T-helper 1 cell treated with Interleukin-12 subunit alpha and Interleukin-12 subunit beta and Interleukin-4 antibody, amounts not matched to agents 30 μg/mL and 1 μg/mL, for 36 hours (primary cell): ENCODE data around the gene CHCHD6.

Experiments
- H3K27ac Mint-ChIP-seq: one replicate; pipeline ENCODE4 v1.8.0; 2021; ENCODE audit warnings: mild to moderate bottlenecking, mixed read lengths
- H3K27me3 Mint-ChIP-seq: one replicate; pipeline ENCODE4 v1.8.0; 2021; ENCODE audit warnings: low read depth, mixed read lengths
- H3K36me3 Mint-ChIP-seq: one replicate; pipeline ENCODE4 v1.8.0; 2021; ENCODE audit warnings: low read depth, mixed read lengths
- H3K4me1 Mint-ChIP-seq: one replicate; pipeline ENCODE4 v1.8.0; 2021; ENCODE audit warnings: low read depth, mixed read lengths
- H3K4me3 Mint-ChIP-seq: one replicate; pipeline ENCODE4 v1.8.0; 2021; ENCODE audit warnings: mild to moderate bottlenecking, moderate library complexity, mixed read lengths
- H3K9me3 Mint-ChIP-seq: one replicate; pipeline ENCODE4 v1.8.0; 2021; ENCODE audit warnings: mixed read lengths

The CHCHD6 gene

DNA sequence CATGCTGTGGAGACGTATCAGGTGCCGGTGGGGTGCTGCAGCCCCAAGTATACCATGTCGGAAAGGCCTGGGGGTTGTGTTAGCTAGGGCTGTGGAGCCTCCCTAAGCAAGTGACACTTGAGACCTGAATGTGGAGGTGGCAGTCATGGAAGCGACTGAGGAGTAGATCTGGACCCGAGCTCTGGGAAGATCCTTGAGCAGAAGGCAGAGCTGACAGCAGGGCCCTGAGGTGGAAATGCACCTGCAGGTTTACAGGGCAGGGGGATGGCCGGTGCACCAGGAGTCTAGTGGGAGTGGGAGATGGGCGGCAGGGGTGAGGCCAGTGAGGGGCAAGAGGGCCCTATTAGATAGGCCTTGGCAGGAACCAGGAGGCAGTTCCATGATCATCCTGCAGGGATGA is 187.1 kb downstream of the CHCHD6 start:
- H3K4me1 Mint-ChIP-seq, result peaks cover 5% of the 10 kb centered on the region
- no peaks in the 10 kb centered on the region for H3K9me3 Mint-ChIP-seq
- H3K27ac Mint-ChIP-seq, result no peak overlapping the region
- peaks cover 1% of the 10 kb centered on the region for H3K27me3 Mint-ChIP-seq
- H3K36me3 Mint-ChIP-seq, result no peaks in the 10 kb centered on the region
- H3K4me3 Mint-ChIP-seq, result no peak overlapping the region

DNA sequence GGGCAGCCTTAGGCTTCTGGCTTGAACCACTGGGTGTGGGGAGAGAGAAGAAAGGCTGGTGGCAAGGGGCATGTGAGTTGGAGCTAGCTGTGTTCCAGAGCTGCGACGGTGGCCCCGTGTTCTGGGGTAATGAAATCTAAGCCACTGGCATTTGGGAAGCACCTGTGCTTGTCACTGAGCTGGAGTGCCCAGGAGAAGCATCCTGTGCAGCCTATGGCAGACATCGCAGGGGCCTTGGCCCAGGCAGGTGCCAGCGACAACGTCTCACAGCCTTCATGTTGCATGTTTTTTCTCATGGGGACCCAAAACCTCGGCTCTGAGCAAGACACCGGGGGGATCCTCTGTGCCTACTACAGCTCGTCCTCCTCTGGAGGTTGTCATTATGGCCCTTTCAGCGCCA is 187.8 kb downstream of the CHCHD6 start:
- Mint-ChIP-seq H3K9me3 (no peaks in the 10 kb centered on the region), H3K4me3 (no peak overlapping the region), H3K27me3 (peaks cover 7% of the 10 kb centered on the region), H3K36me3 (no peaks in the 10 kb centered on the region), H3K4me1 (peaks cover 5% of the 10 kb centered on the region), H3K27ac (no peak overlapping the region)

DNA sequence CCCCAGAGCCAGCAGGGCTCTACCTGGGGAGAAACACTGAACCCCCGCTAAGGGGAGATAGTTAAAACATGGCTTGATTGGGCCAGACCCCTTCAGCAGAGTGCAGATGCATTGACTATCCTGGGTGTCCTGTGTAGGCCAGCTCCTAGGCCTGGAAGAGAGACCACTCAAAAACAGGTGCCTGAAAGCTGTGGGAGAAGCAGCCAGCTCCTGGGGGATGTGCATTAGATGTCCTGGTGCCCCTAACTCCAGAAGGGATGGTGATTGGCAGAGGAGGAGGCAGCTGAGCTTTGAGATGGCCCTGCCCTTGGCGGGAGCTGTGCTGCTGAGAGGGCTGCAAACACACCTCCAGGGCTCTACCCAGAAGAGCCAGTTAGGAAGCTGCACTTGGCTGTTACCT is 189.6 kb downstream of the CHCHD6 start:
- H3K4me1 Mint-ChIP-seq, result no peaks in the 10 kb centered on the region
- no peaks in the 10 kb centered on the region for H3K9me3 Mint-ChIP-seq
- H3K27ac Mint-ChIP-seq, result no peak overlapping the region
- H3K27me3 Mint-ChIP-seq, result peaks cover 7% of the 10 kb centered on the region
- H3K4me3 Mint-ChIP-seq, result no peak overlapping the region
- H3K36me3 Mint-ChIP-seq, result no peaks in the 10 kb centered on the region

DNA sequence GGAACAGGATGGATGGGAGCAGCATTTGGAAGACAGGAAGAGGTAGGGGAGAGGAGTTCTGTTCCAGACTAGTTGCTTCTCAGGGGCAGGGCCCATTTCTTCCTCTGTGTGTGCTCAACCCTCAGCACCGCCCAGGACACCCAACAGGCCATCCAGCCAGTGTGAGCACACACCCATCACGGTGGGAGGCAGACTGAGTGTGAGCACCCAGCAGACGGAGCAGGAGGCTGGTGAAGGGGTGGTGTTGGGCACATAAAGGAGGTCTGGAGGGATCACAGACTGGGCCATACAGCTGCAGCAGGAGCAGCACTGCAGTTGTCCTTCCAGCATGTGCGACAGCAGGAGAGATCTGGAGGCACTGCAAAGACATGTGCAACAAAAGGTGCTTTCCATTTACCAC is 190.4 kb downstream of the CHCHD6 start:
- no peak overlapping the region for H3K4me3 Mint-ChIP-seq
- no peaks in the 10 kb centered on the region for H3K36me3 Mint-ChIP-seq
- H3K27ac Mint-ChIP-seq, result no peak overlapping the region
- H3K27me3 Mint-ChIP-seq, result peaks cover 7% of the 10 kb centered on the region
- H3K4me1 Mint-ChIP-seq, result no peaks in the 10 kb centered on the region
- no peaks in the 10 kb centered on the region for H3K9me3 Mint-ChIP-seq

DNA sequence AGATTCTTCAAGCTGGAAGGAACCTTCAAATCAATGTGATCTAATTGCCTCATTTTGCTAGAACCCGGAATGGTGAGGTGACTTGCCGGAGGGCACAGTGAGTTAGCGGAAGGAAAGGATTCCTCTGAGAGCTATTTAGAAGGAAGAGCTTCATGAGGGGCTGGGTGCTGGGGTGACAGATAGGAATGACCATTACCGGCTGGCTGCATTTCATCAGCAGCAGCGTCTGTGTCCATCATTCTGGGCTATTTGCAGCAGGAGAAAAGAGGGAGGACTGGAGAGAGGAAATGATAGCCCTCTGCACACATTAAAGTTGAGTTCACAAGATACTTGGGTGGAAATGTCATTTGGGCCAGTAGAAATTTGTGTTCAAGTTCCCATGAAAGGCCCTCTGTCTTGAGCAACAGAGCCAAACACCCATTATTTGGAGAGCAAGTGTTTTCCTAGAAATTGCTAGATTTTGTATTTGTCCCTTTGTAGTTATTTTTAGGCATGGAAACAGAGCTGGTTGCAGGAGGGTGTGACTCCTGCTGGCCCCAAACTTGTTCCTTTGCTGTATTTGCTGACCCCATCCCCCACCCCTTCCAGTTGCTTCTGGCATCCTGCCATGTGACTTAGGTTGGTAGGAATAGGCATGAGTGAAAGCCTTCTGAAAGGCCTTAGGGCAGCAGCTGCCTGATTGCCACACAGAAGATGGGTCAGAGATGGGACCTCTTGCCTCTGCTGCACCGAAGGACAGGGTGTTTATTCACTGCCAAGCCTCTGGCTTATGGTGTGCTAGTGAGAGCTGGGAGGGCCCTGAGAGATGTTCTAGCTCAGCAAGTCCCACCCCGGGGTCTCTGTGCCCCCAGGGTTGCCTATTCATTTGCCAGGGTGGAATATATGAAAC is 191.4 kb downstream of the CHCHD6 start:
- H3K27me3 Mint-ChIP-seq, result peaks cover 11% of the 10 kb centered on the region

DNA sequence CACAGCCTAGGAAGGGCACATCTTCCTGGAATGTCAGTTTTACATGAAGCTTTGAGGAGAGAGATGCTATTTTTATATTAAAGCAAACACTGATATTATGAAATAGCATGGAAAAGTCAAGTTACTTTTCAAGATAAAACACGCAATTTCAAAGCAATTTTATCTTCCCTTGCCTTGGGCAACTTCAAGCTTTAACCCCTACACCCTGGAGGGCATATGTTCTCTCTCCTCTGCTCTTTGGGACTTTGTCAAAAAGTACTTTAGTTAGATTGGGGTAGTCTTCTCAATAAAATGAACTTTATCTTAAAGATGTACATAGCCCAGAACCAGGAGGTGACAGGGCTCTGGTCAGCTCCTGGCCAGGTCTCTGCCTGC is 192.0 kb downstream of the CHCHD6 start:
- H3K9me3 Mint-ChIP-seq, result no peaks in the 10 kb centered on the region
- no peak overlapping the region for H3K27ac Mint-ChIP-seq
- H3K36me3 Mint-ChIP-seq, result no peaks in the 10 kb centered on the region
- H3K27me3 Mint-ChIP-seq, result peaks cover 11% of the 10 kb centered on the region
- no peaks in the 10 kb centered on the region for H3K4me1 Mint-ChIP-seq
- no peak overlapping the region for H3K4me3 Mint-ChIP-seq

More for the DNA sequence above, 191.4 kb downstream of the CHCHD6 start:
- Mint-ChIP-seq H3K27ac (no peak overlapping the region), H3K36me3 (no peaks in the 10 kb centered on the region), H3K4me3 (no peak overlapping the region), H3K4me1 (no peaks in the 10 kb centered on the region), H3K9me3 (no peaks in the 10 kb centered on the region)

DNA sequence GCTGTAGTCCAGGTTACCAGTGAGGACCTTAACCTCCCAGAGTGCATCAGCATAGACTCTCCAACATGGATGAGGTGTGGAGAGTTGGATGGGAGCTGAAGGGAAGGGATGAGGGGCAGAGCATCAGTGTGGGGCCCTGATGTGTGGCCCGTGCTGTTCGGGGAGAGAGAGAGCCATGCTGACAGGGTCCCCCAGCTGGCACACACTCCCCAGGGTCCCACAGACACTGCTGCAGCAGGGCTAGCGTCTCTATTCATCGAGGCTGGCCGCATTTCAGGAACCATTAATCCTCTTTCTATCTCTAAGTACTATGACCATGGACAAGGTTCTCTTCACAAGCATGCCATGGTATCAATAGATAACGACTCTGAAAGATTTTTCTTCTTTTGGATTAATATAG is 192.9 kb downstream of the CHCHD6 start:
- no peaks in the 10 kb centered on the region for H3K4me1 Mint-ChIP-seq
- H3K27me3 Mint-ChIP-seq, result peaks cover 11% of the 10 kb centered on the region
- H3K9me3 Mint-ChIP-seq, result no peaks in the 10 kb centered on the region
- no peak overlapping the region for H3K4me3 Mint-ChIP-seq
- H3K27ac Mint-ChIP-seq, result no peak overlapping the region
- H3K36me3 Mint-ChIP-seq, result no peaks in the 10 kb centered on the region

DNA sequence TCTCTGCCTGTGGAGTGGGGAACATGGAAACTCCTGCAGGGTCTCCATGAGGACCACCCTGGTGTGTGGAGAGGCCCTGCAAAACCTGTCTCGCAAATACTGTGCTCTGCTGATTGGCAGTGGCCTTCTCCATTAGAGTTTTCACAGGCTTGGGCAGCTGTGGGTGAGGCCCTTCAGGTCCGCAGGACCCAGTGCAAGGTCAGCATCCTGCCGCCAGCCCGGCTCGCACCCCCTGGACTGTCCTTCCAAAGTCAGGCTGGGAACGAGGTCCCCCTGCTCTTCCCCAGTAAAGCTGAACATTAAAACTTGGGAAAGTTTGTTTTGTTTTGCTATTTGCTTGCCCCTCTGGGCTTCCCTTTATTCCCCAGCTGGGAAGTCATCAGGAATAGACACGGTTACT is 193.9 kb downstream of the CHCHD6 start:
- Mint-ChIP-seq H3K4me1 (no peaks in the 10 kb centered on the region), H3K27me3 (peaks cover 11% of the 10 kb centered on the region), H3K36me3 (no peaks in the 10 kb centered on the region), H3K4me3 (no peak overlapping the region), H3K27ac (no peak overlapping the region), H3K9me3 (no peaks in the 10 kb centered on the region)

DNA sequence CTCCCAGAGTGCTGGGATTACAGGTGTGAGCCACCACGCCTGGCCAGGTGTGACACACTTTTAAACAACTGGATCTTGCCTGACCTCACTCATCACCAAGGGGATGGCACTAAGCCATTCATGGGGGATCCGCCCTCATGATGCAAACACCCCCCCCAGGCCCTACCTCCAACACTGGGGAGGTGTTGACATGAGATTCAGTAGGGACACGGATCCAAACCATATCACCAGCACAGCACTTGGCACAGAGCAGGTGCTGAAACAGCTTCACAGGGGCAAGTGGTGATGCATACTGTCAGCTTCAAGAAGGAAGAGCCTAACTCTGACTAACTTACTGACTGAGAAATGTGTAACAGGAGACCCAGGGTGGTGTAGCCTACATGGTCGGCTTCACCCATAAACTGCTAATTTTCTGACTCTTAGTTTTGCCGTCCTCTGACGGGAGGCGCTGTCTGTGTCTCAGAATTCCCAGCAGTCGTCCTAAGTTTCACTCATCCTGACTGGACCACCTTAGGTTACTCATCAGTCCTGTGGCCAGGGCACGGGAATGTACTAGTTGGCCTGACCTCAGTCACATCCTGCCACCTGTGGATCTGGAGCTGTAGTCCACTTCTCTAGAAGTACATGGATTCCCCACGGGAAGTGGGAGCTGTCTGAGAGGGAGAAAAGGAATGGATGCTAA is 197.0 kb downstream of the CHCHD6 start:
- Mint-ChIP-seq H3K36me3 (no peaks in the 10 kb centered on the region), H3K4me1 (no peaks in the 10 kb centered on the region), H3K4me3 (no peak overlapping the region), H3K27ac (no peak overlapping the region), H3K9me3 (no peaks in the 10 kb centered on the region), H3K27me3 (peaks cover 11% of the 10 kb centered on the region)

DNA sequence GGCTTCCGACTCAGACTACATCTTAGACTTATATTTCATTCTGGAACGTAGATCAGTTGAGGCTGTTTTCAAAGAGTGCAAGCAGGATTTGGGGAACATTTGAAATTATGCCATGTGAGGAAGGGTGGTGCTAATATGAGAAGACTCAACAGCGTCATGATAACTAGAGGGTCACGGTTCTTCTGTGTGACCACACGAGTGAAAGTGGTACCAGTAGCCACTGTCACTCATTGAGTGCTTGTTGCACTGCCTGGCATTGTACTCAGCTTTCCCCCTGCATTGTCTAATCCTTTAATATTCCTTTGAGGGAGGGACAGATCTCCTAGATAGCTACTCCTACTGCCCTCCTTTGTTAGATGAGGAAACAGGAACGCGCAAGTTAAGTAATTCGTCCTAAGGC is 197.6 kb downstream of the CHCHD6 start:
- Mint-ChIP-seq H3K36me3 (no peaks in the 10 kb centered on the region), H3K27ac (no peak overlapping the region), H3K27me3 (peaks cover 8% of the 10 kb centered on the region), H3K9me3 (no peaks in the 10 kb centered on the region), H3K4me3 (no peak overlapping the region), H3K4me1 (no peaks in the 10 kb centered on the region)

DNA sequence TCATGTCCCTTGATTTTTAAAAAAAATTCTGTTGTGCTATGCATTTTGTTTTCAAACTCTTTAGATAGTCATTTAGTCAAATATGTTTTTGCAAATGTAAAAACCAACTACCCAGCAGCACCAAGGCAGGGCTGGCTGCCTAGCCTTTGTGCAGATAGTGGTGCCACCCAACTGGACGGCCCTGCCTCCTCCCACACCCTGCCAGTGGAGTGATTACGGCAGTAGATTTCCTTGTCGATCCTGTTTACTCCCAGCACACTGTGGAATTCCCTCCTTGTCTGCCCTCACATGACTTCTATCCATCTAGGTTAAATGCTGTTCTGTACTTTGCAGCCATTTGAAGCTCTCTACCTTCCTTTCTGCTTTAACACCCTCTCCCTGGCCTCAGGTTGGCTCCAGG is 199.5 kb downstream of the CHCHD6 start:
- no peak overlapping the region for H3K4me3 Mint-ChIP-seq
- no peaks in the 10 kb centered on the region for H3K36me3 Mint-ChIP-seq
- H3K27me3 Mint-ChIP-seq, result peaks cover 12% of the 10 kb centered on the region
- peaks cover under 1% of the 10 kb centered on the region for H3K4me1 Mint-ChIP-seq
- no peaks in the 10 kb centered on the region for H3K9me3 Mint-ChIP-seq
- no peak overlapping the region for H3K27ac Mint-ChIP-seq

DNA sequence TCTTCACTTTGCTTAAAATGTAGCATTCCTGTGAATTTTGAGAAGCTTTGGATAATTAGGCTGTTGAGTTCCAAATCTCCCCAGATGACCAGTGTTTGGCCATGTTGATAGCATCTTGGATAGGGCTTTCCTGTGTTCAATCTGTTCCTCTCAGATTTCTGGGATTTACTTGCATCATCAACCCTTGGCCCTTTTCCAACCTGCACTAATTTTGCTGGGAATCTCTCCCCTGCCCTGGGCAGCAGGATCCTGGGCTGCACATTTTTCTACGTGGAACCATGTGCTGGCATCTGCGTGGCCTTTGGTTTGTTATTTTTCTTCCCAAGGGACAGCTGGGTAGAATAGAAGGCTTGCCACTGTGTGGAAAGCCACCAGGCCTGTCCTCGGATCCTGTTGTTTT is 203.5 kb downstream of the CHCHD6 start:
- Mint-ChIP-seq H3K27ac (no peak overlapping the region), H3K4me1 (peaks cover 35% of the 10 kb centered on the region), H3K36me3 (peaks cover 14% of the 10 kb centered on the region), H3K9me3 (no peaks in the 10 kb centered on the region), H3K27me3 (peaks cover 8% of the 10 kb centered on the region), H3K4me3 (no peak overlapping the region)

DNA sequence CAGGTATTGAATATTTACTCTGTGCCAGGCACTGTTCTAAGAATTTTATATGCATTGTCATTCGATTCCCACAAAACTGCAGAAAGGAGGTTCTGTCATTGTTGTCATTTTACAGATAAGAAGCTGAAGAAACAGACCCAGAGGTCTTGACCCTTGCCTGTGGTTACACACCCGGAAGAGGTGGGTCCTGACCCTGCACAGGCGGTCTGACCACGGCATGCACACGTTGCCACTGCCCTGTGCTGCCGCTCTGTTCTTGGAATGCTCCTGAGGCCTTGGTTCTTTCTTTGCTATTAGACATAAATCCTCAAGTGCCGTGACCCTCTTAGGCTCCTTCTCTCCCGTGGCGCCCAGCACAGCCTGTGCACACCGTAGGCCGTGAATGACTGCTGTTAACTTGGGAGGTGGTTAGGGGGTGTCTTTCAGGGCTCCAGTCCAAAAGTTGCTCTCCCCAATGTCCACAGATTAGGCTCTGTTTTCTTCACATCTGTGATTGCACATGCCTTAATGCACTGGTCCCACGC is 204.8 kb downstream of the CHCHD6 start:
- Mint-ChIP-seq H3K36me3 (peaks cover 14% of the 10 kb centered on the region), H3K27me3 (peaks cover 8% of the 10 kb centered on the region), H3K4me1 (peaks cover 40% of the 10 kb centered on the region), H3K9me3 (no peaks in the 10 kb centered on the region), H3K27ac (no peak overlapping the region), H3K4me3 (no peak overlapping the region)

DNA sequence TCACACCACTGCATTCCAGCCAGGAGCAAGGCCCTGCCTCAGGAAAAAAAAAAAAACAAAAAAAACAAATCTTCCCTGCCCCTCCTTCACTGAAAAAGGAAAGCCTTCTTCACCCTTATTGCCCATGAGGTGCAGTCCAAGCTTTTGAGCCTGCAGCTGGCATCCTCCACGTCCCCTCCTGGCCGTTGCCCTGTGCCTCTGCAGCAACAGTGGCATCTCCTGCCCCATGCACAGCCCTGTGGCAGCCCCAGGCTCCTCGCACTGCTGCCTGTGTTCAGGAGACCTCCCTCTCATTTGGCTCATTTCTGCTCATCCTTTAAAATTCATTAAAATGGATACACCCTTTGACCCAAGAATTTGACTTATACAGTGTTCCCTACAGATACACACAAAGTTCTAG is 206.2 kb downstream of the CHCHD6 start:
- Mint-ChIP-seq H3K9me3 (no peaks in the 10 kb centered on the region), H3K36me3 (peaks cover 14% of the 10 kb centered on the region), H3K4me1 (peaks cover 46% of the 10 kb centered on the region), H3K27ac (no peak overlapping the region), H3K4me3 (peak overlapping the region; percentile 82), H3K27me3 (peaks cover 8% of the 10 kb centered on the region)
